Karpas-422 (cell line): ENCODE data around the gene SALL4. TPM values are rescaled to one million over a fixed set of nuclear protein-coding genes. Genes with fewer than 3 reads are reported as not detected.
A peak's percentile ranks its signal among the peaks of the same experiment; 100 is the strongest.

ENCODE experiments used
- DNase-seq: peaks from one replicate; pipeline ENCODE4 v3.0.0-alpha.2; 2015
- H2AFZ ChIP-seq: fragments of 200-600 bp; sonication (generic); 2 replicates; pipeline ENCODE4 v1.6.1; 2014; ENCODE audit warnings: antibody characterized with exemption, low read length, mixed read lengths
- H3K27ac ChIP-seq: fragments of 200-600 bp; sonication (generic); 2 replicates; pipeline ENCODE4 v1.5.1; 2014; ENCODE audit warnings: mild to moderate bottlenecking, low read length, moderate library complexity
- H3K27me3 ChIP-seq: fragments of 200-600 bp; sonication (generic); 2 replicates; pipeline ENCODE4 v1.6.1; 2014; ENCODE audit warnings: low read length, mixed read lengths
- H3K36me3 ChIP-seq: fragments of 200-600 bp; sonication (generic); 2 replicates; pipeline ENCODE4 v1.6.1; 2014; ENCODE audit warnings: low read length, mixed read lengths; ENCODE audit not compliant: insufficient read depth
- H3K4me1 ChIP-seq: fragments of 200-600 bp; sonication (generic); 2 replicates; pipeline ENCODE4 v1.6.1; 2014; ENCODE audit warnings: mild to moderate bottlenecking, low read length, mixed read lengths
- H3K4me2 ChIP-seq: fragments of 200-600 bp; sonication (generic); 2 replicates; pipeline ENCODE4 v1.6.1; 2014; ENCODE audit warnings: low read length, low read depth, mild to moderate bottlenecking; ENCODE audit not compliant: poor library complexity, severe bottlenecking
- H3K4me3 ChIP-seq: fragments of 200-600 bp; sonication (generic); 2 replicates; pipeline ENCODE4 v1.5.1; 2014; ENCODE audit warnings: mild to moderate bottlenecking, antibody characterized with exemption, low read length, mixed read lengths
- H3K79me2 ChIP-seq: fragments of 200-600 bp; sonication (generic); 2 replicates; pipeline ENCODE4 v1.6.1; 2014; ENCODE audit warnings: mild to moderate bottlenecking, low read length, mixed read lengths
- H3K9ac ChIP-seq: fragments of 200-600 bp; sonication (generic); 2 replicates; pipeline ENCODE4 v1.6.0; 2014; ENCODE audit warnings: low read length
- H3K9me2 ChIP-seq: fragments of 200-600 bp; sonication (generic), shearing (Covaris generic); replicated peaks from 2 replicates; pipeline ENCODE4 v1.6.0; 2014; ENCODE audit warnings: mild to moderate bottlenecking, low read length, moderate library complexity; ENCODE audit not compliant: insufficient read depth
- H3K9me3 ChIP-seq: fragments of 300-700, 200-600 bp; sonication (generic); 2 replicates; pipeline ENCODE4 v1.6.1; 2014; ENCODE audit warnings: low read length, mixed read lengths
- H4K20me1 ChIP-seq: fragments of 200-600 bp; sonication (generic); 2 replicates; pipeline ENCODE4 v1.6.1; 2014; ENCODE audit warnings: mild to moderate bottlenecking, antibody characterized with exemption, low read length, low read depth; ENCODE audit not compliant: insufficient read depth
- total RNA-seq: library from RNA; depleted of rRNA; stranded (reverse); fragments of >200 nt; shearing (Covaris generic); gene quantifications from 2 replicates; pipeline ENCODE4 v1.2.3, GENCODE V29; 2014; ENCODE audit warnings: low replicate concordance

SALL4 gene
- total RNA-seq, 1 experiment from 2014 or later, result not detected

GRCh38 chr20:51800060-51800871 is 2.1 kb downstream of the SALL4 start:
- Histone ChIP-seq H3K9ac (no peak overlapping the region), H3K4me3 (no peak overlapping the region), H3K36me3 (no peaks in the 10 kb centered on the region), H3K9me3 (no peaks in the 10 kb centered on the region), H3K4me2 (no peak overlapping the region), H2AFZ (no peak overlapping the region), H3K27ac (no peak overlapping the region), H3K9me2 (no peaks in the 10 kb centered on the region), H4K20me1 (no peaks in the 10 kb centered on the region), H3K4me1 (no peaks in the 10 kb centered on the region), H3K27me3 (no peaks in the 10 kb centered on the region), H3K79me2 (no peaks in the 10 kb centered on the region)
- peak; percentile 80 for DNase-seq

DNA sequence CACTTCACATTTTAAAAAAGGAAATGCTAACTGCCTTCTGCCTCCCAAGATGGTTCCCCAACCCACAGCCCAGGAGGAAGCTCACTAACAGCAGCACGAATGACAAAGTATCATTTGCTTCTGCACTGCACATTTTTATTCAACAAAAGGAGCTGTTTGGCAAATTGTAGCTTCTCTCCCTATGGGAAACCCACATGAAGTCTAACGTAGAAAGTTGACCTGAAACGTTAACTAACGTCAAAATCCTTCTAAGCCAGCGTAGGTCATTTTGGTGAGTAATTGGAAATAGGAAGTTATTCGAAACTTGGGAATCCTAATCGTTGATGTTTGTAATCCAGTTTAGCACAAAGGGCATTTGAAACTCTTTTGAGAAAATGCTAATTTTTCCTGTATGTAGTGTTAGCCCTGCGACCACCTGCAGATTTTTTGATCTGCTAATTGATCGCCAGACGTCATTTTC is 2.9 kb downstream of the SALL4 start:
- H3K27ac ChIP-seq, result no peak overlapping the region

GRCh38 chr20:51797357-51798025 is 4.8 kb downstream of the SALL4 start:
- H4K20me1 ChIP-seq, result no peaks in the 10 kb centered on the region
- H3K9ac ChIP-seq, result no peak overlapping the region
- H3K4me3 ChIP-seq, result no peak overlapping the region
- H2AFZ ChIP-seq, result no peak overlapping the region
- H3K27ac ChIP-seq, result no peak overlapping the region
- no peak overlapping the region for H3K4me2 ChIP-seq
- H3K9me2 ChIP-seq, result no peaks in the 10 kb centered on the region
- H3K27me3 ChIP-seq, result no peaks in the 10 kb centered on the region
- no peaks in the 10 kb centered on the region for H3K79me2 ChIP-seq
- no peaks in the 10 kb centered on the region for H3K9me3 ChIP-seq
- no peak for DNase-seq
- no peaks in the 10 kb centered on the region for H3K36me3 ChIP-seq
- no peaks in the 10 kb centered on the region for H3K4me1 ChIP-seq

More for the DNA sequence above, 2.9 kb downstream of the SALL4 start:
- no peak for DNase-seq
- Histone ChIP-seq H3K9me2 (no peaks in the 10 kb centered on the region), H3K9me3 (no peaks in the 10 kb centered on the region), H3K27me3 (no peaks in the 10 kb centered on the region), H3K4me1 (no peaks in the 10 kb centered on the region), H3K79me2 (no peaks in the 10 kb centered on the region), H4K20me1 (no peaks in the 10 kb centered on the region), H3K9ac (no peak overlapping the region), H3K36me3 (no peaks in the 10 kb centered on the region), H3K4me2 (no peak overlapping the region), H2AFZ (no peak overlapping the region), H3K4me3 (no peak overlapping the region)

DNA sequence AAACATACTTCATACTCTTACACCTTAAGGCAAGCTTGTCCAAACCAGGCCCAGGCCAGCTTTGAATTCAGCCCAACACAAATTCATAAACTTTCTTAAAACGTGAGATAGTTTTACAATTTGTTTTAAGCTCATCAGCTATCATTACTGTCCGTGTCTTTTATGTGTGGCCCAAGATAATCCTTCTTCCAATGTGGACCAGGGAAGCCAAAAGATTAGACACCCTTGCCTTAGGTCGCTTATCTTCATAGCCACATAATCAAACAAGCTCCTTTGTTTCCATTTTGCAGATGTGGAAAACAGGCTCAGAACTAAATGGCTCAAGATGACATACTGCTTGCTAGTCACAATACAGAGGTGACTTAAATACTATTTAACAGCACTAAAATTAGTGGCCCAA is 6.0 kb downstream of the SALL4 start:
- Histone ChIP-seq H3K9me2 (no peaks in the 10 kb centered on the region), H3K9ac (no peak overlapping the region), H3K27ac (no peak overlapping the region), H3K36me3 (no peaks in the 10 kb centered on the region), H3K4me1 (no peaks in the 10 kb centered on the region), H3K27me3 (no peaks in the 10 kb centered on the region), H4K20me1 (no peaks in the 10 kb centered on the region), H2AFZ (no peak overlapping the region), H3K4me3 (no peak overlapping the region), H3K9me3 (no peaks in the 10 kb centered on the region), H3K79me2 (no peaks in the 10 kb centered on the region), H3K4me2 (no peak overlapping the region)
- no peak for DNase-seq

- Histone ChIP-seq H3K79me2 (no peaks in the 10 kb centered on the region), H3K9ac (no peak overlapping the region), H3K4me2 (no peak overlapping the region), H2AFZ (no peak overlapping the region), H3K9me2 (no peaks in the 10 kb centered on the region), H3K9me3 (no peaks in the 10 kb centered on the region), H3K27ac (no peak overlapping the region), H3K36me3 (no peaks in the 10 kb centered on the region), H4K20me1 (no peaks in the 10 kb centered on the region), H3K4me3 (no peak overlapping the region), H3K4me1 (no peaks in the 10 kb centered on the region), H3K27me3 (no peaks in the 10 kb centered on the region)
- no peak for DNase-seq
Measured at GRCh38 chr20:51792960-51793359, 9.4 kb downstream of the SALL4 start.

- H3K36me3 ChIP-seq, result no peaks in the 10 kb centered on the region
- no peak overlapping the region for H2AFZ ChIP-seq
- H3K9ac ChIP-seq, result no peak overlapping the region
- DNase-seq, result no peak
- no peaks in the 10 kb centered on the region for H3K4me1 ChIP-seq
- no peaks in the 10 kb centered on the region for H3K27me3 ChIP-seq
- H3K9me2 ChIP-seq, result no peaks in the 10 kb centered on the region
- H3K27ac ChIP-seq, result no peak overlapping the region
- H3K4me3 ChIP-seq, result no peak overlapping the region
- no peaks in the 10 kb centered on the region for H3K9me3 ChIP-seq
- no peaks in the 10 kb centered on the region for H4K20me1 ChIP-seq
- H3K4me2 ChIP-seq, result no peak overlapping the region
- H3K79me2 ChIP-seq, result no peaks in the 10 kb centered on the region
Measured at GRCh38 chr20:51791626-51792025, 10.7 kb downstream of the SALL4 start.

DNA sequence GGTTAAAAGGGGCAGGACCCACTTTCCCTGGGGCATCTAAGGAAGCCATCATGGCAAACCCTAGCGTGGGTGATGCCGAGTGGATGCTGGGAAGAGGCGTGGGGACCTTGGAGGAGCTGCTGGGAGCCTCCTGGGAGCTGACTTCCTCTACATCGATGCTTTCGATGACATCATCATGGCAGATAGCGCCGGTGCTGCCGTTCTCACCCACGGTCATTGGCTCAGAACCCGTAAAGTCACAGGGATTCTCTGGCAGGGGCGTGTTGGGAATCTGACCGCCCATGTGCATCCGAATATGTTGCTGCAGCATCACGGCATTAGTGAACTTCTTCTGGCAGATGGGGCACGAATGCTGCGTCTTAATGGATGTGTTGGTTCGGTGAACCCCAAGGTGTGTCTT is 12.1 kb downstream of the SALL4 start:
- Histone ChIP-seq H3K4me2 (no peak overlapping the region), H2AFZ (no peak overlapping the region), H3K4me3 (no peak overlapping the region), H3K36me3 (no peaks in the 10 kb centered on the region), H3K4me1 (no peaks in the 10 kb centered on the region), H3K9ac (no peak overlapping the region), H3K27ac (no peak overlapping the region), H3K9me2 (no peaks in the 10 kb centered on the region), H3K79me2 (no peaks in the 10 kb centered on the region), H3K27me3 (no peaks in the 10 kb centered on the region), H3K9me3 (no peaks in the 10 kb centered on the region), H4K20me1 (no peaks in the 10 kb centered on the region)
- DNase-seq, result no peak

DNA sequence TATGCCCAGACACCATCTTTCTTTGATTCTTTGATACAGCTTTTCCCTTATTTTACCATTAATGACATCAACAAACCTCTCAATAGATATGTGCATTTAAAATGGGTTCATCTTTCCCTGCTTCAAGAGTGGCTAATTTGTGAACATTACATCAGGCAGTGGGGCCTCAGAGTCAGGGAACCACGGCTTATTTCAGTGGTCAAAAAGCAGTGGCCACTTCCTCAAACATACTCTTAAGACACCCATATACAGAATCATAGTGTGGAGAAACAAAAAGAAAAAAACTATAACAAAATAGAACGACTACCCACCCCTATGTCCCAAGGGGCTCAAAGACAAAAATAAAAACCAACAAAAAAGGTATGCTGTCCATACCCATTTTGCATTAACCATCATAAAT is 12.9 kb downstream of the SALL4 start:
- Histone ChIP-seq H3K27ac (no peak overlapping the region), H3K9me3 (no peaks in the 10 kb centered on the region), H3K4me3 (no peak overlapping the region), H3K36me3 (no peaks in the 10 kb centered on the region), H3K4me1 (no peaks in the 10 kb centered on the region), H3K27me3 (no peaks in the 10 kb centered on the region), H3K4me2 (no peak overlapping the region), H3K79me2 (no peaks in the 10 kb centered on the region), H3K9me2 (no peaks in the 10 kb centered on the region), H2AFZ (no peak overlapping the region), H4K20me1 (no peaks in the 10 kb centered on the region), H3K9ac (no peak overlapping the region)
- DNase-seq, result no peak
